NCI-H510A treated with DMSO at 0.1 percent for 48 hours (cell line): ENCODE measurements around the gene MECP2.
A peak's percentile ranks its signal among the peaks of the same experiment; 100 is the strongest.

Experiments used
- DNase-seq: peaks from one replicate; lab custom pipeline; 2025; lab: John Stamatoyannopoulos, UW

The MECP2 gene

GRCh38 chrX:154061801-154062200 is 35.7 kb downstream of the MECP2 start:
- no peak for DNase-seq

GRCh38 chrX:154059729-154060245 is 37.7 kb downstream of the MECP2 start:
- no peak for DNase-seq

- DNase-seq: no peak
These were observed 38.3 kb downstream of the MECP2 start for GRCh38 chrX:154059231-154059630.

GRCh38 chrX:154058214-154058997 is 39.1 kb downstream of the MECP2 start:
- DNase-seq: no peak

- no peak for DNase-seq
These were observed 39.7 kb downstream of the MECP2 start for GRCh38 chrX:154057791-154058190.

GRCh38 chrX:154056770-154057241 is 40.7 kb downstream of the MECP2 start:
- peak; percentile 38 for DNase-seq

- DNase-seq: no peak
These were observed 46.2 kb downstream of the MECP2 start for GRCh38 chrX:154051201-154051810.

- no peak for DNase-seq
These were observed 47.4 kb downstream of the MECP2 start for GRCh38 chrX:154050113-154050495.

GRCh38 chrX:154049209-154050112 is 48.1 kb downstream of the MECP2 start:
- DNase-seq: no peak

- no peak for DNase-seq
These were observed 49.1 kb downstream of the MECP2 start for GRCh38 chrX:154048398-154048797.

- DNase-seq: no peak
These were observed 50.4 kb downstream of the MECP2 start for GRCh38 chrX:154046940-154047610.

- no peak for DNase-seq
These were observed 51.3 kb downstream of the MECP2 start for GRCh38 chrX:154046031-154046781.

GRCh38 chrX:154044091-154044490 is 53.4 kb downstream of the MECP2 start:
- no peak for DNase-seq

- no peak for DNase-seq
These were observed 54.3 kb downstream of the MECP2 start for GRCh38 chrX:154043003-154043763.

- DNase-seq: no peak
These were observed 56.7 kb downstream of the MECP2 start for GRCh38 chrX:154040863-154041262.

GRCh38 chrX:154040307-154040756 is 57.2 kb downstream of the MECP2 start:
- DNase-seq: no peak

GRCh38 chrX:154039577-154039976 is 57.9 kb downstream of the MECP2 start:
- no peak for DNase-seq

GRCh38 chrX:154038656-154039055 is 58.9 kb downstream of the MECP2 start:
- DNase-seq: no peak

GRCh38 chrX:154037754-154038153 is 59.8 kb downstream of the MECP2 start:
- DNase-seq: no peak

- no peak for DNase-seq
These were observed 61.0 kb downstream of the MECP2 start for GRCh38 chrX:154036513-154036912.
